Mucosa of descending colon (tissue), 3 donors: ENCODE measurements around the gene CELF3. TPM values are rescaled to one million over a fixed set of nuclear protein-coding genes. Genes with fewer than 3 reads are reported as not detected.

ENCODE experiments used
- ATAC-seq: fragments of 200-7000 bp; cut with Tn5 transposase; one replicate; pipeline ENCODE4 v1.9.1; 2020; ENCODE audit warnings: mild to moderate bottlenecking, moderate library complexity
- DNase-seq, 3 donors: peaks; one replicate each; pipeline ENCODE4 v3.0.0-alpha.2; 2020
- H3K36me3 ChIP-seq: fragments of 200-600 bp; one replicate; pipeline ENCODE4 v1.8.0; 2021; ENCODE audit warnings: low read depth, mild to moderate bottlenecking
- H3K4me1 ChIP-seq: fragments of 200-600 bp; one replicate; pipeline ENCODE4 v1.8.0; 2021; ENCODE audit warnings: low read depth, mild to moderate bottlenecking
- H3K4me3 ChIP-seq: fragments of 200-600 bp; one replicate; pipeline ENCODE4 v1.8.0; 2021; ENCODE audit warnings: mild to moderate bottlenecking
- H3K9me3 ChIP-seq: fragments of 200-600 bp; one replicate; pipeline ENCODE4 v1.8.0; 2021; ENCODE audit warnings: mild to moderate bottlenecking
- intact Hi-C, 2 donors: fragments of 100-400 bp; cut with DNase I in 1 of 2; cut with micrococcal nuclease in 1 of 2; formaldehyde crosslinking; loops; one replicate each; pipeline versions ENCODE4 v1.11.0 to v1.11.1; 2022; cut with DNase I, micrococcal nuclease
- total RNA-seq, 3 donors: library from RNA; stranded (reverse); fragmentation: NEBNext Ultra II Directional in 2 of 3; extraction: Animal tissue kit (Norgen Biotek cat#: 25700) in 2 of 3; gene quantifications; one replicate each; pipeline versions ENCODE4 v1.2.1 to v1.2.4, GENCODE V29; 2021 to 2023
- TF ChIP-seq, protein P1 (sequence below): fragments of 200-600 bp; IDR thresholded peaks from one replicate; pipeline ENCODE4 v1.8.0; 2022; ENCODE audit warnings: antibody characterized with exemption, mild to moderate bottlenecking
- donor health status: DM: no; HTN: no; CAD: no; lungs with moderate emphysema.
- donor health status: DM: no; HTN: no; CAD: no.
- donor health status: DM: no; HTN: yes; CAD: no.

Gene CELF3
- total RNA-seq, 3 donors from 2014 or later, result 2.3 to 4.3 (median 2.8) TPM

DNA sequence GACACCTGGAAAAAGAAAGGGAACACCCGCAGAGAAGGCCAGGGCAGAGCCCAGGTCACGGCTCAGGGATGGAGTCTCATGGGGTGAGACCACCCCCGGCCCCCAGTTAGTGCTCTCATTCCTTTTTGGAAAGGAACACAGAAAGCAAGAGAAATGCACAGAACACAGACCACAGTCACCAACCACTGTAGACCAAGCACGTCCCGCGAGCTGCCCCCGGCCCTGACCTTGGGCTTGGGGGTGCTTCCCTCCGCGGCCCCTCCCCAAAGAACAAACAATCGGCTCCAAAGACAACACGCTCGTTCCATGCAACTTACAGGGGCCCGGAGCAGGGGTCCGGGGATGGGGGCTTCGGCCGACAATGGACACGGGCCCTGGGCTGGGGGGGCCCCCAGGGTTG is 12.8 kb downstream of the CELF3 start:
- TF ChIP-seq, protein P1, sequence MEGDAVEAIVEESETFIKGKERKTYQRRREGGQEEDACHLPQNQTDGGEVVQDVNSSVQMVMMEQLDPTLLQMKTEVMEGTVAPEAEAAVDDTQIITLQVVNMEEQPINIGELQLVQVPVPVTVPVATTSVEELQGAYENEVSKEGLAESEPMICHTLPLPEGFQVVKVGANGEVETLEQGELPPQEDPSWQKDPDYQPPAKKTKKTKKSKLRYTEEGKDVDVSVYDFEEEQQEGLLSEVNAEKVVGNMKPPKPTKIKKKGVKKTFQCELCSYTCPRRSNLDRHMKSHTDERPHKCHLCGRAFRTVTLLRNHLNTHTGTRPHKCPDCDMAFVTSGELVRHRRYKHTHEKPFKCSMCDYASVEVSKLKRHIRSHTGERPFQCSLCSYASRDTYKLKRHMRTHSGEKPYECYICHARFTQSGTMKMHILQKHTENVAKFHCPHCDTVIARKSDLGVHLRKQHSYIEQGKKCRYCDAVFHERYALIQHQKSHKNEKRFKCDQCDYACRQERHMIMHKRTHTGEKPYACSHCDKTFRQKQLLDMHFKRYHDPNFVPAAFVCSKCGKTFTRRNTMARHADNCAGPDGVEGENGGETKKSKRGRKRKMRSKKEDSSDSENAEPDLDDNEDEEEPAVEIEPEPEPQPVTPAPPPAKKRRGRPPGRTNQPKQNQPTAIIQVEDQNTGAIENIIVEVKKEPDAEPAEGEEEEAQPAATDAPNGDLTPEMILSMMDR, result no peak
- no peaks in the 10 kb centered on the region for H3K36me3 ChIP-seq
- peaks cover 2% of the 10 kb centered on the region for H3K4me1 ChIP-seq
- intact Hi-C loops, result no loop called here
- H3K9me3 ChIP-seq, result no peaks in the 10 kb centered on the region
- ATAC-seq (no peak), DNase-seq (no peak)
- no peak overlapping the region for H3K4me3 ChIP-seq

DNA sequence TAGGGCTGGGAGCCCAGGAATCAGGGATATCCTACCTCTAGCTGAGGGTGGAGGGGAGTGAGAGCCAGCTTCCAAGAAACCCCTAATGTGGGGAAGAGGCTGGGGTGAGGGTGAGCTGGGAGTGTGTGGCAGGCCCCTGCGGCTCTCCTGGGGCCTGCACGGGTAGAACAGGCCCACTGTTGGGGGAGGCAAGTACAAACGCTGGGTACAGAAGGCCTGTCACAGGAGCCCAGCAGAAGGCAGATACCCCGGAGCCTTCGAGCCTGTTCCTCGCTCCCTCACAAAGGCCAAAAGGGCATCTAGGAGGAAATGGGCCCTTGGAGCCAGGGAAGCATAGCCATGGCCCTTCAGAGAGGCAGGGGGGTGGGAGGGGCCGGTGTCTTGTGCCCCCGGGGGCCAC is 13.7 kb downstream of the CELF3 start:
- Histone ChIP-seq H3K36me3 (no peaks in the 10 kb centered on the region), H3K4me3 (no peak overlapping the region), H3K9me3 (no peaks in the 10 kb centered on the region), H3K4me1 (peaks cover 2% of the 10 kb centered on the region)
- TF ChIP-seq, protein P1, result no peak
- no peak for DNase-seq
- intact Hi-C loops, result no loop called here
- ATAC-seq, result no peak

DNA sequence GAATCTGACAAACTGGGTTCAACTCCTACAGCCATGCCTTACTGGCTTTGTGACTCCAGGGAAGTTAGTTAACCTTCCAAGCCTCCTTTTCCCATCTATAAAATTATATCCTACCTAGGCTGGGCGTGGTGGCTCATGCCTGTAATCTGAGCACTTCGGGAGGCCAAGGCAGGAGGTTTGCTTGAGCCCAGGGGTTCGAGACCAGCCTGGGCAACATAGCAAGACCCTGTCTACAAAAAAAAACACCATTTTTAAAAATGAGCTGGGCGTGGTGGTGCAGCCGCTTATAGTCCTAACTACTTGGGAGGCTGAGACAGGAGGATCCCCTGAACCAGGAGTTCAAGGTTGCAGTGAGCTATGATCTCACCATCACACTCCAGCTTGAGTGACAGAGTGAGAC is 15.1 kb downstream of the CELF3 start:
- intact Hi-C loops, result no loop called here
- Histone ChIP-seq H3K4me1 (peaks cover 2% of the 10 kb centered on the region), H3K4me3 (no peak overlapping the region), H3K36me3 (no peaks in the 10 kb centered on the region), H3K9me3 (no peaks in the 10 kb centered on the region)
- ATAC-seq (no peak), DNase-seq (no peak)
- TF ChIP-seq, protein P1, result no peak

DNA sequence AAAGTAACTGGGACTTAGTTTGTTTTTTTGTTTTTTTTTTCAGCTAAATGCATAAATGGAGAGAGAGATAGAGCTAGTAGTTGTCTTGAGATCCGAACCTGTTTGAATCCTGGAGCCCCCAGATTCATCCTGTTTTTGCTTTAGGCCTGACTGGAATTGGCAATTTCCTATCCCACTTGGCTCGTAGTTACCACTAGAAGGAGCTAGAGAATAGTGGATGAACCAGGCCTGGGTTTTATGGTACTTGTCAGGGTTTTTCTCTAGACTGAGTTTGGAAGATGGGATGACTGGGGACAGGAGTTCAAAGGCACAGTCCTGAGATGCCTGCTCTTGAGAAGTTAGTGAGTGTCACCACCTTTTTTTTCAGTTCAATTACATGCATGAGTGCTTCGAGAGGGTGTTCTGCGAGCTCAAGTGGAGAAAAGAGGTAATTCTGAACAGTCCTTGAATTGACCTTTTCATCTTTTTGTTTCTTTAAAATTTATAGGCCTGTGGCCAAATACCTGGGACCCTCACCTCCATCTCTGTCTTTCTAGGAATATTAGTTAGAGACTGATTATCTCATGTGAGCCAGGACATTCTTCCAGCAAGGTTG is 23.4 kb downstream of the CELF3 start:
- Histone ChIP-seq H3K9me3 (no peaks in the 10 kb centered on the region), H3K4me1 (no peaks in the 10 kb centered on the region), H3K36me3 (no peaks in the 10 kb centered on the region), H3K4me3 (no peak overlapping the region)
- intact Hi-C loops, result loop anchor here in 1 of 2 donors (5.0 kb wide), 1 partner anchor 44 kb away; no protein-coding TSS in a partner anchor
- ATAC-seq (peak; percentile 70), DNase-seq (peak in 1 of 3 donors; percentile 32)
- TF ChIP-seq, protein P1, result peak; percentile 49

DNA sequence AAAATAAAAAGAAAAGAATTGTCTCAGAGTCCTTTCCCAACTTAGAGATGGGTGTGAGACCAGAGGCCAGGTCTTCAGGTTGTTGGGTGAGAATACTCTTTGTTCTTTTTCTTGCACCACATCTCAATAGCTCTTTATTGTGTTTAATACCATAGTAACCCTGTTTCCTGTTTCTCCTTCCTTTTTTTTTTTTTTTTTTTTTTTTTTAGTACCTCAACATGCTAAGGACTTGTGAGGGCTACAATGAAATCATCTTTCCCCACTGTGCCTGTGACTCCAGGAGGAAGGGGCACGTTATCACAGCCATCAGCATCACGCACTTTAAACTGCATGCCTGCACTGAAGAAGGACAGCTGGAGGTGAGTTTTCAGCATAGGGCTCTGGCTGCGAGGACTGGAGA is 24.4 kb downstream of the CELF3 start:
- intact Hi-C loops, result loop anchor here in 1 of 2 donors (5.0 kb wide), 1 partner anchor 45 kb away; no protein-coding TSS in a partner anchor
- Histone ChIP-seq H3K4me1 (no peaks in the 10 kb centered on the region), H3K9me3 (no peaks in the 10 kb centered on the region), H3K36me3 (no peaks in the 10 kb centered on the region), H3K4me3 (no peak overlapping the region)
- DNase-seq (no peak), ATAC-seq (no peak)
- TF ChIP-seq, protein P1, result no peak

DNA sequence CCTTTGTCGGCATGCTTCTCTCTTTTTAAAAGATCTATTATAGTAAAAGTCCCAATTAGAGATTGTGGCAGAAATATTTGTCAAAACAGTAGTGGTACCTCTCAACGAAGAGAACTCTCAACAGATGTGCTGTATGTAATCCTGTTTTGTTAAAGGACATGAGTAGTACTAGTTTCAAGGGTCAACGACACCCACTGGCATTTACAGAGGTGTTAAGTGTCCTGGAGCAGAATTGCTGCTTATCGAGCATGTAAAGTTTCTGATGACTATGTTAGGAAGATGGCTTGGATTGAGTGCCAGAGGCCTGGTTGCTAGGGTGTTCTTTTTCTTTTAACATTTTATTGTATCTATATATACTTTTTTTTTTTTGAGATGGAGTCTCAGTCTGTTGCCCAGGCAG is 27.1 kb downstream of the CELF3 start:
- ATAC-seq (no peak), DNase-seq (no peak)
- Histone ChIP-seq H3K36me3 (no peaks in the 10 kb centered on the region), H3K4me1 (no peaks in the 10 kb centered on the region), H3K9me3 (no peaks in the 10 kb centered on the region), H3K4me3 (no peak overlapping the region)
- TF ChIP-seq, protein P1, result no peak
- intact Hi-C loops, result no loop called here
